ENCODE measurements around the gene SLC28A3.

GRCh38 chr9:84296146-84296843 is 44.3 kb downstream of the SLC28A3 start:
- no peak for TF ChIP-seq CTCF (IDR thresholded peaks at IDR 0.05 in 4 of 5, conservative IDR thresholded peaks at IDR 0.05 in 1 of 5)
- no peak for TF ChIP-seq POLR2A (IDR thresholded peaks at IDR 0.05)
